IPS-NIHi11 (cell line): ENCODE results near the gene DSC3.
A peak's percentile ranks its signal among the peaks of the same experiment; 100 is the strongest.

ENCODE experiments used
- DNase-seq: peaks from one replicate; pipeline ENCODE4 v3.0.0; 2012; ENCODE audit warnings: mixed read lengths, low spot score

The DSC3 gene

DNA sequence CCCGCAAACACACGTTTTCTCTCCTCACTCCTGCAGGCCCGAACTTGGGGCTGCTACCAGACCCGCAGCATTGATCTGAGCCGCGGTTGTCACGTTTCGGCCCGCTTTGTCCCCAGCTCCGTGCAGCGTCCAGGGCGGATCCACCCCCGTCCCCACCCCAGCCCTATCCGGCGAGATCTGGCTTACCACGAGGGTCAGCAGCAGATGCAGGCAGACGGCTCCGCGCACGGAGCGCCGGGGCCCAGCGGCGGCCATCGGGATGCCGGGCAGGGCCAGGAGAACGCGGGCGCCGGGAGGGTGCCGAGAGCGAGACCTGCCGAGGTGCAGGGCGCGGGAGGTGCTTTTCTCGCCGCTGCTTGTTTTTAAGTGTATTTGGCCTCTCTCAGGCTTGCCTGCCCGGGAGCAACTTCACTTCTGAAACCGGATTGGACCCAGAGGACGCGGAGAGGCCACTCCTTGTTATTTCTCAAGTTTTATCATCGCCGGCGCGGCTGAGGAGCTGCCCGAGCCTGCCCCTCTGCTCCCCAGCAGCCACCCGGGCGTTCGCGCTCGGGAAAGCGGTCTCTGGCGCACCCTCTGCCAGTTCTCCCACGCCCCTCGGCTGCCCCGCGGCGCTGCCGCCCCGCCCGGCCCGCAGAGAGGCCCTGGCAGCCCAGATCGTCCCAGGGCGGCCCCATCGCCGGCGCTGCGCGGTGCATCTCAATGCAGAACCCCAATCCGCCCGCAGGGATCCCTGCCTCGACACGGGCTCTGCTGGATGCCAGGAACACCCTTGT, at the start of gene DSC3:
Gene DSC3, minus strand, starts transcription at position 337 of the 776 bp plus-strand sequence. Its CDS starts 82 bp downstream, at position 255.
- peak; percentile 71 for DNase-seq

DNA sequence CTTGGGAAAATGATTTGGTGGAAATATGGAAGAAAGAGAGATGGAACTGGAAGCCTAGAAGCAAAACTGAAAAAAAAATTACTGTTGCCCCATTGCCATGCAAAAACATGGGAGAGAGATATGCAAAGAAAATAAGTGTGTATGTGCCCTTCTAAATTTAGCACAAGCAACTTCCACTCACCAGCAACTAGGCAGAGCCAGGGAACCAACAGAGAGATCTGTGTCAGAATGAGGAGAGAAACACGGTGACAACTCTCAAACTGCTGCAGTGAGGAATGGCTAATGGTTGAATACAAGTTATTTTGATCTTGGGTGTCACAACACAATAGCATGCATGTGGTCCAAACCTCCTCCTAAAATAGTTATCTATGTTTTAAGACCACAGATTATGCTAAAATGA, 48.8 kb upstream of the DSC3 start:
- DNase-seq, result no peak

DNA sequence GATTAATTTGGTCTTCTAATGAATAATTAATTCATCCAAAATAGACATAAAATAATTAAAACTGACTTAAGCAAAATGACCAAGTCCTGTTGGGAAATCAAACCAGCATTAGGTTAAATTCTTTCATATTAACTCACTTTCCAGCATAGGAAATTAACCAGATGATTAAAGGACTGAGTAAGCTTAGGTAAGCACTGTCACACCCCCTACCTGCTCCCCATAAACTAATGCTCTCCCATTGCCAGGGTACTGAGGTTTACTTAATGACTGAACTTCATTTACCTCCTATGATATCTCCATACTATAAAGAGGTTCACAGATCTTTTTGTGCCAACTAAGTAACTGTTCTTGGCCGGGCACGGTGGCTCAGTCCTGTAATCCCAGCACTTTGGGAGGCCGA, 46.0 kb upstream of the DSC3 start:
- no peak for DNase-seq

DNA sequence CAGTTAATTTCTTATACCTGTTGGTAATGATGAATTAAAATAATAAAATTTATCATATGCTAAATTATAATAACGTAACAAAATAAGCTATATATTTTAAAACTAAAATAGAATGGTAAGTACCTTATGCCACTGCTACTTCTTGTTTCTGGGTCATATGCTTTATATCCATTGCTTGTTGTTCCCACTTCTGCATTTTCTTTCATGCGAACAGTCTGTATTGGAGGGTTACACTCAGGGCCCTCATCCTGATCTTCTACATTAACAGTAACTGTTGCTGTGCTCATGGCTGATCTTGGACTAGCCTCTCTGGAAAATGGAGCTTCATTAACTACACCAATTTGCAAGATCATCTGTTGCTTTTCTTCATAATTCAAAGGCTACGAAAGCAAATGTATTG, 37.4 kb upstream of the DSC3 start:
- no peak for DNase-seq

DNA sequence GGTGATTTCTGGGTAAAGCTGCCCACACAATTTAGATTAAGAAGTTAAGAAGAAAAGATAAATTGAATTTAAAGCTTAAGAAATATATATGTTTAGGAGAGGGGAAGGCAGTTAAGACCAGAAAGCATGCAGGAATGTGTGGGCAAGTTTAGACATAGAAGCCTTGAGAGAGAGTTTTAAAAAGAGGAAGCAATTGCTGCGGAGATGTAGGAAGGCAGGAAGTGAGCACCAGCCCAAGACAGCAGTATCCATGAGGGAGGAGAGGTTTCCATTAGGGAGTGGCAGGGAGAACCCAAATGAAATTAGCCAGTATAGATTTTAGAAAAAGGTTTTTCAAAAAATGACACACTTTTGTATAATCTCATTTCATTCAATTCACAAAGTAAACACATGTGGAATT, 35.3 kb upstream of the DSC3 start:
- DNase-seq, result no peak

DNA sequence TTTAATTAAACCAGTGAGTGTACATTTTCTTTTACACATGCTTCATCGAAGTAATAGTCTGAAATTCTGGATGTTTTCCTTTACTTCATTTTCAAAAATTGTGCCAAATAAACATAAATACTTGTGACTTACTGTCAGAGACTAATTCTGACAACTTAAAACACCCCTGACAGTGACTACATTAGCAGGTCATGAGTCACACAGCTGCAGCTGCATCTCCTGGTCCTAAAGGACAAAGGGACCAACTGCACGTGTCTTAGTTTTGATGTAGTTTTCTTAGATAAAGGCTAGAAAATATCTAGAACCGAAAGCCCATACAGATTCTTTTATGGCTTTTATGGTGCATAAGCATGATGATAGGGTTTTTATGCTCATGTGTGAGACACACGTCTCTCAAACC, 29.6 kb upstream of the DSC3 start:
- DNase-seq, result no peak

DNA sequence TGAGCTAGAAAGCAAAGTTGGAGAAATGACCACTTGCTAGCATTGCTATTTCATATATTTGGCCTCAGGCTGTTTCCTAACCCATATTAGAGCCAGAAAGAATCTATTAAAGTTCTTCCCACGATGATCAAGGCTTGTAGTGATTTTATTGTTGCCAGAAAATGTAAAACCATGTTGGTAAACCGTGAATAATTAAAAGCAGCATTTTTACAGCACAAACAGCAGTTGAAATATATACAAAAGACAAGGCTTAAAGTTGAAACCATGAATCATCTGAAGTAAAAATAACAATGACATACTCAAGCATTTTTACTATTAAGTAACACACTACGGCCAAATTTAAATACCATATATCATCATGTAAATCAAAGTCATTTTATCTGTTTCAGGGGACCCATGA, 27.7 kb upstream of the DSC3 start:
- no peak for DNase-seq

DNA sequence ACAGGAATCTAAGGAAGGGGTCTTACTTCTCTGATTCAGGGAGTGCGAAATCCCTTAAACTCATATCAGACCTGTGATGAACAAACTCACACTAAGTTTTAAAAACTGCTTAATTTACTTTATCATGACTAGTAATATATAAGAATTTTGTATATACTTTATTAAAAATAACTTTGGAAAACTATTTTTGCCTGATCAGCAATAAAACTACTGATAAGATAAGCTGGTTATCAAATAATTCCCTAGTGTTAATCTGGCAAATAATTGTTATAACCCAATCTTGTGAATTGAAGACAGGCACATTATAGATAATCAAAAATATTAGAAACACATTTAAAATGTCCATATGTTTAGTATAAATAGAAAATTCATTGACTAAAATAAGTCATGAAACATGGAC, 23.7 kb upstream of the DSC3 start:
- no peak for DNase-seq

DNA sequence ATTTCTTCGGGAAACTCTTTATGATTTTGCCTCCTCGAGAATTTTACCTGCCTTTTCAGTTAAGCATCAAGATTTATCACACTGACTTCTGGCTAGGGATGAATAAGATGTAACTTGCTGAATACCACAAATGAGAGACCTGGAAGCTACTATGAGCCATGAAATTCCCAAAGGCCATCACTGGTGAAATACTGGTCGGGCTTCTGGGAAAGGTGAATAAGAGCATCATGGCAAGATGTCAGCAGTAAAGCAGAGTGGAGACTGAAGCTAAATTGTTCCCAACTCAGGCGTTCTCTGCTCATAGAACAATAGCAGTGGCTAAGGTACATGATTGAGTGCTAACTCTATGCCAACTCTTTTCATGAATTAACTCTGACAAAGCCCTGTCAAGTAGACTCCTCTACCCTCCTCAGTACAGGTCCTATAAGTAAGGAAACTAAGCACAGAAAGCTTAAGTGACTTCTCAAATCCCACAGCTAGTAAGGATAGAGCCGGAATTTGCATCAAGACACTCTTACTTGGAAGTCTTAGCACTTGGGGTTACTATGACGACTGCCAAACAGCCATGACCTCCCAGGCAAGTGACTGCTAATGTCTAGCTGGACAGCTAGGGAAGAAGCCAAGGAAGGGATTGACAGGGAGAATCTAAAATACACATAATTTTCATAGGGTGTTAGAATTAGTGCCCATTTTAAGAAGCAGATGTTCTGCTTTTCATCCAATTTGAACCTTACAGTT, 22.7 kb upstream of the DSC3 start:
- DNase-seq, result no peak

DNA sequence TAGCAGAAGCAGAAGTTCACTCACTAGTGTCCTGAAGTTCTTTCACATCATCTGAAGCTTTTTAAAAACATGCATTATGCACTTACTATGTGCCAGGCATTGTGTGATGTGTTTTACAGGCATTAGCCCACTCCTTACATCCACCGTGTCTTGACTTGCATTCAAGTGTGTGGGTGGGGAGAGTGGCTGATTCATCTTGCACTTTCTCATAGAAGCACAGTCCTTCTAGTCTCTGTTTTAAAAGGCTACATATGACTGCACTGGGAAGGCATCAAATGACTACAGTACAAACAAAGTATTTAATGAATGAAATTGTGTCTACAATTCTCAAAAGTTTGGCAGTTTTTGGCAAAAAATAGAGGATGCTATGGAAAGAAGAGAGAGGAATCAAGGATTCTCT, 21.6 kb upstream of the DSC3 start:
- no peak for DNase-seq

DNA sequence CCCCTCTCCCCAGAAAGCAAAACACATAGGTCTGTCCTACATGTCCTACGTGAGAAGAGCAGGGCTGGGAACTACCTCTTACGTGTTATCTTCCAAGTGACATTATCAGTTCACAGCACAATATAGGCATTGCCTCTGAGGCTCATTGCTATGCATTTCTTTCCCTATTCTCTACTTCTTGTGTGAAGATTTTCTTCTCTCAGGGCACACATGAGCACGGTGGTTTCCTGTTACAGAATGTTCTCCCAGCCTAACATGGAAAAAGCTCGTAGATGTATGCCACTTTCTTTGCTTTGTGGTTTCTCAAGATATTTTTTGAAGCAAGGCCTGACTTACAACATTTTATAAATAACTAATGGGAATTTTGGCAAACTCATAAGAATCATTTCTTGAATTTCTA, 19.4 kb upstream of the DSC3 start:
- no peak for DNase-seq

DNA sequence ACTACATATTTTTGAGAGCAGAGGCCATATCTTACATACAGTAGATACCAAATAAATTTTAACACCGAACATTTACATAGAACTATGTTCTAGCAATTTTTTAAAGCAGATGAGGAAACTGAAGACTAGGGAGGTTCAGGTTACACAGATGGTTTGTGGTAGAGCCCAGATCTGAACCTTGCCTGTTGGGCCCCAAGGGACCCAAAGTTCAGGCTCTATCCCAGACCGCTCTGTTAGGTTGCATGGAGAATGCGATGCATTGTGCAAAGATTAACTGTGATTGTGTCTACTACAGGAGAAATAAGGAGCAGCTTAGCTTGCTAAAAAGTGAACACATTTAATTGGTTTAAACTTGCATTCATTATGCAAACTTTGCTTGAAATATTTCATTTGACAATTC, 16.4 kb upstream of the DSC3 start:
- DNase-seq, result no peak

DNA sequence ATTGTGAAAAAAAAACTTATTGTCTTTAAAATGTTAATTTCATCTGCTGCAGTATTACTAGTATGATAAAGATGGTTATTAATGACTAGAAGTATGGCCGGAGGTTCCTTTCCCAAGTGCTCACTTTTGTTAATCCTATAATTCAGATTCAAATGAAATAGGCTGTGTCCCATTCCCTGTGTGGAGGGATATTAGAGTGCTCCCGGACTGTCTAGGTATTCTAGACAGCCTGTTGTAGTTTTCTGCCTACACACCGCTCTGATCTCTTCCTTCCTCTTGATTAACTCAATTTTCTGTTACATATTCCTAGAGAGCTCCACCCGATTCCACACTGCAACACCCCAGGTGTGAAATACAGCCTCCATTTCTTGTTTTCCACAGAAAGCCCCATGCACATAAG, 15.4 kb upstream of the DSC3 start:
- DNase-seq, result no peak

DNA sequence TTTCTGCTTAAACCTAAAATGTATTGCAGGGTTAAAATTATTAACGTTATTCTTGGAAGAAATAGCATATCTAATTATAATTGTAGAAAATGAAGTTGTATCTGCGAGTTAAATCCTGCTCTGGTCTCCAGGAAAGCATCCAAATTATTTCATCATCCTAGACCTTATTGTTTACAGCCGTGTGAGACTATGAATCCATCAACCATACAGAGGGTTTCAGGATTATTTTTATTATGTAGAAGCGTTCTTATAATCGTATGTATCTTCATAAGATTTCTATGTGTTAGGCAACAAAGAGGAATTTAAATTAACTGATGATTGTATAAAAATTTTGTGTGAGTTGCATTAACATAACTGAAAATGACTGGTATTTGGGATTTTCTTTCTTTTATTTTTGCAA, 14.5 kb upstream of the DSC3 start:
- DNase-seq, result no peak

DNA sequence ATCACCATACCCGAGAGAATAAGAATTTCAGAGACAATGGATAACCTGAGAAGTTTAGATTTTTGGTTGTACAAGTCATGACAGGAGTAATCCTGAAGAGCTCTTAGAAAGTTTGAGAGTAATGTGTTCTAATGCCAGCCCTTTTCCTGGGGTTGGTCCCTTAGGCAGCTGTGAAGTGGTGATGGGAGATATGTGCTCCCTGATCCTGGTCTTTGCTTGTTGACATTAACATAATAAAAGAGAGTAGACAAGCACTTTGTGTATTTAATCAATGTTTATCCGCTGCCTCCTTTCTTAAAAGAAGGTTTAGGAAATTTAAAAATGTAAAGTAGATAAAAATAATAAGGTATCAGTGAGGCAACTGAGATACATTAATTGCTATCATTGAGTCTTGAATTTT, 13.8 kb upstream of the DSC3 start:
- DNase-seq, result no peak

DNA sequence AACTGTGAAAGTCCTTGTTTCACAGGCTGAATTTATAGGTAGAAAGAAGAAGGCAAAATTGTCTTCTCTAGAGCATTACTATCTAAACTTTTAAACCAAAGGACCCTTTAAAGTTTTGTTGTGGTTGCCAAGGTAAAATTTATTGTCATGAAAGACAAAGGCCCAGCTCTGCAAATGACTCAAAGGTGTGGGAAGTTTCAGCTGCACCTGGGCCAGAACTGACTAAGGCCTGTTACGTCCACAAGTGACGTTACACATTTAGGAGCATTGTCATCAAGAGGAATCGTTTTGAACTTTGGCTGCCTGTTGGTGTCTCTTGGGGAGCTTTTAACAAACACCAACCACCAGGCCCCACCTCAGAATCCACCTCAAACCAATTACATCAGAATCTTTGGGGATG, 8.1 kb upstream of the DSC3 start:
- no peak for DNase-seq

DNA sequence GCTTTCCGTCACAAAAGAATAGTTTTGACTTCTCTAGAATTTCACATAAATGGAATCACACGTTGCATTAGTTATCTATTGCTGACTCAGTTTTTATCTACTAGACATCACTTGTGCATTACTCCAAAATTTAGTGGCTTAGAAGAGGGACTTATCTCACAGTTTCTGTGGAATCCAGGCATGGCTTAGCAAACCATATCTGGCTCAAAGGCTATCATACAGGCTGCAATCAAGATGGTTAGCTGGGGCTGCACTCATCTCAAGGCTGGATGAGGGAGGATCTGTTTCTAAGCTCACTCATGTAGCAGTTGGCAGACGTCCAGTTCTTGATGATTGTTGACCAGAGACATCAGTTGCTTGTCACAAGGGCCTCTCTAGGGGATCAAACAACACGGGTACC, 6.6 kb upstream of the DSC3 start:
- DNase-seq, result no peak

DNA sequence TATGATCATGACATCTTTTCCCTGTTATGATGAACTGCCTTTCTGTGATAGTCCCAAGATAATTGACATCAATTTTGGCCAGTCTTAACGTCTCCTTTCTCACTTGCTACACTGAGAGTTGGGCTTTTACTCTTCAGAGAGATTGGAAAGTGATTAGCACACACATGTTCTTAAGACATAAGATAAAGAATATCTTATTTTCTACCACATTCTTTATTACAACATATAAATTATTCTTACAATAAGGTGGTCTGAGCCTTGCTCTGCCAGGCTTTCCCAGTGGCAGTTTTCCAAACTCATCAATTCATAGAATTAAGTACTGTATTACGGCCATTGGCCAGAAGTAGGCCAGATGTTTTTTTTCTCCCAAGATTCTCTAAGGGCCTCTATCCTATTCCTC, 5.7 kb upstream of the DSC3 start:
- no peak for DNase-seq

DNA sequence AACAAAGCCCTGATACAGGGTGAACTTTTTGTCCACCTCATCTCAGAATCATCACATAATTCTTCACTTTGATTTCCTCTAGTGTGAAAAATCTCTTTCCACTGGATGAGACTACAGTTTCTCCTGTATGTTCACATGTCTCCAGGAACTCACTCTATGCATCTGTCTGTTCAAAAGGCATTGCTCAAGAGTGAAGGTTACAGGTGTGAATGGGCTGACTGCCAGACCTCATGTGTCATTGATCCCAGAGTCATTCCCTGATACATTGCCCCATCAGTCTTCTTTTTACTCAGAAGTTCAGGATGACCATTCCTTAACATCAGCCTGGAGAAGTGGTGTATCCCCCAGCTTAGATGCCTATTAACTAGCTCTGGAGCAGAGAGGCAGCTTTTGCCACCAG, 4.4 kb upstream of the DSC3 start:
- DNase-seq, result no peak

DNA sequence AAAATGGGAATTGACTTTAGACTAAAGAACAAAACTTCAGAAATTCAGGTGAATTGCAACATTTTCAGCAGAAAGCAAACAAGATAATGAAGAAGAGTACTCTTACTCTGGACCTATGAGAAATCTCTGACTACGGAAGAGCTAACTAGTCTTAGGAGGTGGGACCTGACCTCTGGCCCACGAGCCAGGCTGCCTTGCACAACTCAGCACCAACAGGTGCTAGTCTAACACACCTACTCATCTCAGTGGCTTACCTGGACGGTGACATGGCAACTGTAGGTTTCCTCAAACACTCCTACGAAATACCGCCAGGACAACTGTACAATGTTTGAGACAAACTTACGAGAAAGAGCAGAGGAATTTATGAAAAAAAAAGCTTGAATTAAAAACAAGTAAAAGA, 3.1 kb upstream of the DSC3 start:
- no peak for DNase-seq

DNA sequence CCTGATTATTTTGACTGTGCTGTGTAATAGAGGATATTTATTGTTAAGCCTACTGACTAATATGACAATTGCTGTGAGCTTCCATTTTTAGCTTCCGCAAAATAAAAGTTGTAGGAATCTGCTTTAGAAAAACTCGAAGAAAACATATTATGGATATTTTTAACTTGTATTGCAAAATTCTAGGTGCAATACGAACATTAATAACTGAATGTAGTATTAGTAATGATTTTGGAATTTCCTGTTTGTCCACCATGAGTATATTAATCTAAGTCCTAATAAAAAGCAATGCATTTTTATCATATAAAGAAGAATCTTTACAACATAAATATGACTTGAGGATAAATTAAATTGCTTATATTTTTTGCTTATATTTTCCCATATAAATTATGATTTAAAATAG, 2.4 kb upstream of the DSC3 start:
- DNase-seq, result no peak

DNA sequence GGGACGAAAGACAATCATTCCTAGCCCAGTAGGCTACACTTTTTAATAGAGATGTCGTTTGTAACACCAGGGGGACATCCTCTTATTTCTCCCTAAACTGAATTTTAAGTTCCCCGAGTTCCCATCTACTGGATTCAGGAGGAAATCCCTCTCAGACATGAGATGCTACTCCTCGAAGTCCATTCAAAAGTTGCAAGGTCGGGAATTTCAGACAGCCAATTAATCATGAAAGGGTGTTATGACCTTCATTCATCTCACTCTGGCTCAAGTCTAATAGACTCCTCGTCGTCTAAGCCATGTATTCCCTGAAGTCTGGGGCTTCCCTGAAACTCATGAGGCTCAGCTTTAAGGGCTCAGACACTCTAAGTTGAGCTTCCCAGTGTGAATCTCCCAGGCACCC, 1.2 kb upstream of the DSC3 start:
- no peak for DNase-seq

DNA sequence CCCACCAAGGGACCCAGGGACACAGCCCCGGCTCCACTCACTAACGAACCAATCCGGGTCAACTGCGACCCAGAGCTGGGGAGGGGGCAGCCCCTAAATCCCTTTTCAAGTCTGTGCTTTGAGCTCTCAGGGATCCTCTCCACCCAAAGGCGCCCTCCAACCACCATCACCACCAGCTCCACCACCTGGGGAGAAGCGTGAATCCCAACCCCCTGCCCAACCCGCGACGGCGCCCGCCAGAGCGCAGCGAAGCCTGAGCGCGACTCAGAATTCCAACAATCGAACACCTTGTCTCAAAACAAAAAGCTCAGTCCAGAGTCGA, 497 bp downstream of the DSC3 start:
- no peak for DNase-seq
